Neural cell (in vitro differentiated cells): ENCODE results near the gene ALOX5. TPM values are rescaled to one million over a fixed set of nuclear protein-coding genes. Genes with fewer than 3 reads are reported as not detected.

Source experiments
- H2AFZ ChIP-seq: fragments of 200-600, 300-800 bp; sonication (generic), shearing (Covaris generic); 2 replicates; pipeline ENCODE4 v1.6.0; 2014; ENCODE audit warnings: low read depth, mild to moderate bottlenecking, antibody characterized with exemption, low read length, moderate library complexity
- H3F3A ChIP-seq: fragments of 200-600 bp; shearing (Covaris generic); 2 replicates; pipeline ENCODE4 v1.6.1; 2016; ENCODE audit warnings: mild to moderate bottlenecking, moderate library complexity, mixed read lengths, antibody characterized with exemption, low read length; ENCODE audit not compliant: insufficient read depth, poor library complexity, severe bottlenecking
- H3K27ac ChIP-seq: fragments of 200-600, 300-800 bp; sonication (generic), shearing (Covaris generic); 2 replicates; pipeline ENCODE4 v1.5.1; 2014; ENCODE audit warnings: mild to moderate bottlenecking, low read length, moderate library complexity
- H3K27me3 ChIP-seq: fragments of 300-800, 200-600 bp; sonication (generic), shearing (Covaris generic); 2 replicates; pipeline ENCODE4 v1.6.0; 2014; ENCODE audit warnings: mild to moderate bottlenecking, low read depth, low read length, moderate library complexity; ENCODE audit not compliant: insufficient read depth
- H3K36me3 ChIP-seq: fragments of 300-800, 200-600 bp; sonication (generic), shearing (Covaris generic); 2 replicates; pipeline ENCODE4 v1.5.1; 2014; ENCODE audit warnings: mild to moderate bottlenecking, antibody characterized with exemption, low read length, moderate library complexity; ENCODE audit not compliant: insufficient read depth
- H3K4me2 ChIP-seq: fragments of 300-800, 200-600 bp; sonication (generic), shearing (Covaris generic); 2 replicates; pipeline ENCODE4 v1.6.0; 2014; ENCODE audit warnings: mild to moderate bottlenecking, low read length
- H3K4me3 ChIP-seq: fragments of 300-800, 200-600 bp; sonication (generic), shearing (Covaris generic); 2 replicates; pipeline ENCODE4 v1.5.1; 2014; ENCODE audit warnings: mild to moderate bottlenecking, low read length, moderate library complexity
- H3K79me2 ChIP-seq: fragments of 200-600 bp; shearing (Covaris generic); replicated peaks from 2 replicates; pipeline ENCODE4 v1.6.0; 2014; ENCODE audit warnings: mild to moderate bottlenecking, low read length, moderate library complexity; ENCODE audit not compliant: insufficient read depth
- H3K9ac ChIP-seq: fragments of 300-800, 200-600 bp; sonication (generic), shearing (Covaris generic); 2 replicates; pipeline ENCODE4 v1.6.1; 2016; ENCODE audit warnings: mild to moderate bottlenecking, low read length, mixed read lengths
- H3K9me2 ChIP-seq: fragments of 200-600 bp; shearing (Covaris generic); 2 replicates; pipeline ENCODE4 v1.6.1; 2016; ENCODE audit warnings: mild to moderate bottlenecking, low read length, mixed read lengths; ENCODE audit not compliant: insufficient read depth
- H3K9me3 ChIP-seq: fragments of 200-600, 300-800 bp; sonication (generic), shearing (Covaris generic); 2 replicates; pipeline ENCODE4 v1.6.1; 2016; ENCODE audit warnings: mild to moderate bottlenecking, mixed run types, low read length, moderate library complexity, mixed read lengths
- H4K20me1 ChIP-seq: fragments of 200-600 bp; shearing (Covaris generic); 2 replicates; pipeline ENCODE4 v1.6.1; 2016; ENCODE audit warnings: mild to moderate bottlenecking, mixed run types; ENCODE audit not compliant: insufficient read depth
- EP300 ChIP-seq: fragments of 450-650 bp; conservative IDR thresholded peaks from 2 replicates; pipeline ENCODE4 v1.6.1; 2014; ENCODE audit warnings: antibody characterized with exemption, mild to moderate bottlenecking, moderate library complexity; ENCODE audit not compliant: poor library complexity, severe bottlenecking
- EZH2 ChIP-seq: fragments of 200-600, 300-800 bp; shearing (Covaris generic), sonication (generic); IDR thresholded peaks from 2 replicates; pipeline ENCODE4 v1.6.1; 2014; ENCODE audit warnings: antibody characterized with exemption, low read length, borderline replicate concordance, mild to moderate bottlenecking; ENCODE audit not compliant: insufficient read depth, poor library complexity, severe bottlenecking
- MXI1 ChIP-seq: fragments of 450-650 bp; conservative IDR thresholded peaks from 2 replicates; pipeline ENCODE4 v1.6.1; 2014; ENCODE audit warnings: antibody characterized with exemption, mild to moderate bottlenecking; ENCODE audit not compliant: poor library complexity, severe bottlenecking
- POLR2AphosphoS5 ChIP-seq: IDR thresholded peaks from 2 replicates; pipeline ENCODE4 v1.6.1; 2012
- RAD21 ChIP-seq: fragments of 450-650 bp; conservative IDR thresholded peaks from 2 replicates; pipeline ENCODE4 v1.6.1; 2014; ENCODE audit warnings: antibody characterized with exemption, mild to moderate bottlenecking, moderate library complexity
- SMC3 ChIP-seq: fragments of 450-650 bp; conservative IDR thresholded peaks from 2 replicates; pipeline ENCODE4 v1.6.1; 2014; ENCODE audit warnings: antibody characterized with exemption, mild to moderate bottlenecking, moderate library complexity; ENCODE audit not compliant: poor library complexity
- TAF1 ChIP-seq: IDR thresholded peaks from 2 replicates; pipeline ENCODE4 v1.6.1; 2012; ENCODE audit warnings: low read depth
- polyA plus RNA-seq: library from polyadenylated mRNA; depleted of rRNA; stranded (reverse); fragments of >200 nt; gene quantifications from 2 replicates; pipeline ENCODE4 v1.2.3, GENCODE V29; 2014
- TF ChIP-seq, protein P1 (sequence below): IDR thresholded peaks from 2 replicates; pipeline ENCODE4 v1.6.1; 2012; ENCODE audit warnings: borderline replicate concordance
- TF ChIP-seq, protein P2 (sequence below): fragments of 450-650 bp; IDR thresholded peaks from 2 replicates; pipeline ENCODE4 v1.5.1; 2014; ENCODE audit warnings: antibody characterized with exemption, mild to moderate bottlenecking, moderate library complexity; ENCODE audit not compliant: poor library complexity, severe bottlenecking

ALOX5 gene
- polyA plus RNA-seq, 1 donor from 2014 or later, result not detected

DNA sequence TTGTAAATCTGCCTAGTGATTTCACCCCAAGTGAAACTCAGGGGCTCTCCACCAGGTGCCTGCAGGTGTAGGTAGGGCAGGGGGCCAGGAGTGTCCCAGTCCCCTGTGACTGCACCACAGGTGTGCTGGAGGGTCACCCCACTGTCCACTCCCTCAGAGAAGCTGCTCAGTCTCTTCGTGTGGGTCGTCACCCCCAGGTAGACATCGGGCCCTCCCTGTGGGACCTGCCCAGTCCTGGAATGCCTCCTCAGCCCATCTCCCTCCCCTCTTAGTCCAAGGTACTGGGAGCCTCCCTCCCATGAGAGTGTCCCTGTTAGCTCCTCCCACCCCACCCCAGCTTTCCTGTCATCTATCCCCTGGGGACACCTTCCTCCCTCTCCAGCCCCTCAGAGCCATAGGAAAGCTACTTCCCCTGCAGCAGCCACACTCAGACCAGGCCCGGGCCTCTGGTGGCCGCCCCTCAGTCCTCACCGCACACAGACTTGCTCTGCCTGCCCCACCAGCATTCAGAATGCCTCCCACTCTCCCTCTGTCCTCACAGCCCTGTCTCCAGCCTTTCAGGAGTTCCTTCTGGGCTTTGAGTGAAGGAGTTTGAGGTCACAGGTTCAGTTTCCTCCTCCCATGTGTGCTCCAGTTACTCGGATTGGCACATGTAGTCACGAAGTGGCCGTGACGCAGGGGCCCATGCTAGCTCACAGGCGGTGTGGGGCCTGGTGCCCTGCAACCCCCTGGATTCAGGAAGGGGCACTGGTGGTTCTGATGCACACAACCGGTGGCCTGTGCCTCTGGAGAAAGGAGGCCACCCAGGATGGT lies 5.1 kb downstream of the ALOX5 start:
- Histone ChIP-seq H3K36me3 (no peaks in the 10 kb centered on the region), H3K27ac (no peak overlapping the region), H3F3A (no peaks in the 10 kb centered on the region), H3K9me2 (no peaks in the 10 kb centered on the region), H3K9me3 (no peaks in the 10 kb centered on the region), H4K20me1 (no peaks in the 10 kb centered on the region), H2AFZ (no peak overlapping the region), H3K4me2 (no peak overlapping the region), H3K9ac (no peak overlapping the region), H3K4me3 (no peak overlapping the region), H3K79me2 (no peaks in the 10 kb centered on the region), H3K27me3 (peaks cover 19% of the 10 kb centered on the region)
- TF ChIP-seq POLR2AphosphoS5 (no peak), RAD21 (no peak), SMC3 (no peak), TAF1 (no peak), EP300 (no peak), EZH2 (no peak), MXI1 (no peak)
- TF ChIP-seq, protein P1, sequence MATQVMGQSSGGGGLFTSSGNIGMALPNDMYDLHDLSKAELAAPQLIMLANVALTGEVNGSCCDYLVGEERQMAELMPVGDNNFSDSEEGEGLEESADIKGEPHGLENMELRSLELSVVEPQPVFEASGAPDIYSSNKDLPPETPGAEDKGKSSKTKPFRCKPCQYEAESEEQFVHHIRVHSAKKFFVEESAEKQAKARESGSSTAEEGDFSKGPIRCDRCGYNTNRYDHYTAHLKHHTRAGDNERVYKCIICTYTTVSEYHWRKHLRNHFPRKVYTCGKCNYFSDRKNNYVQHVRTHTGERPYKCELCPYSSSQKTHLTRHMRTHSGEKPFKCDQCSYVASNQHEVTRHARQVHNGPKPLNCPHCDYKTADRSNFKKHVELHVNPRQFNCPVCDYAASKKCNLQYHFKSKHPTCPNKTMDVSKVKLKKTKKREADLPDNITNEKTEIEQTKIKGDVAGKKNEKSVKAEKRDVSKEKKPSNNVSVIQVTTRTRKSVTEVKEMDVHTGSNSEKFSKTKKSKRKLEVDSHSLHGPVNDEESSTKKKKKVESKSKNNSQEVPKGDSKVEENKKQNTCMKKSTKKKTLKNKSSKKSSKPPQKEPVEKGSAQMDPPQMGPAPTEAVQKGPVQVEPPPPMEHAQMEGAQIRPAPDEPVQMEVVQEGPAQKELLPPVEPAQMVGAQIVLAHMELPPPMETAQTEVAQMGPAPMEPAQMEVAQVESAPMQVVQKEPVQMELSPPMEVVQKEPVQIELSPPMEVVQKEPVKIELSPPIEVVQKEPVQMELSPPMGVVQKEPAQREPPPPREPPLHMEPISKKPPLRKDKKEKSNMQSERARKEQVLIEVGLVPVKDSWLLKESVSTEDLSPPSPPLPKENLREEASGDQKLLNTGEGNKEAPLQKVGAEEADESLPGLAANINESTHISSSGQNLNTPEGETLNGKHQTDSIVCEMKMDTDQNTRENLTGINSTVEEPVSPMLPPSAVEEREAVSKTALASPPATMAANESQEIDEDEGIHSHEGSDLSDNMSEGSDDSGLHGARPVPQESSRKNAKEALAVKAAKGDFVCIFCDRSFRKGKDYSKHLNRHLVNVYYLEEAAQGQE, result no peak
- TF ChIP-seq, protein P2, sequence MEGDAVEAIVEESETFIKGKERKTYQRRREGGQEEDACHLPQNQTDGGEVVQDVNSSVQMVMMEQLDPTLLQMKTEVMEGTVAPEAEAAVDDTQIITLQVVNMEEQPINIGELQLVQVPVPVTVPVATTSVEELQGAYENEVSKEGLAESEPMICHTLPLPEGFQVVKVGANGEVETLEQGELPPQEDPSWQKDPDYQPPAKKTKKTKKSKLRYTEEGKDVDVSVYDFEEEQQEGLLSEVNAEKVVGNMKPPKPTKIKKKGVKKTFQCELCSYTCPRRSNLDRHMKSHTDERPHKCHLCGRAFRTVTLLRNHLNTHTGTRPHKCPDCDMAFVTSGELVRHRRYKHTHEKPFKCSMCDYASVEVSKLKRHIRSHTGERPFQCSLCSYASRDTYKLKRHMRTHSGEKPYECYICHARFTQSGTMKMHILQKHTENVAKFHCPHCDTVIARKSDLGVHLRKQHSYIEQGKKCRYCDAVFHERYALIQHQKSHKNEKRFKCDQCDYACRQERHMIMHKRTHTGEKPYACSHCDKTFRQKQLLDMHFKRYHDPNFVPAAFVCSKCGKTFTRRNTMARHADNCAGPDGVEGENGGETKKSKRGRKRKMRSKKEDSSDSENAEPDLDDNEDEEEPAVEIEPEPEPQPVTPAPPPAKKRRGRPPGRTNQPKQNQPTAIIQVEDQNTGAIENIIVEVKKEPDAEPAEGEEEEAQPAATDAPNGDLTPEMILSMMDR, result no peak

DNA sequence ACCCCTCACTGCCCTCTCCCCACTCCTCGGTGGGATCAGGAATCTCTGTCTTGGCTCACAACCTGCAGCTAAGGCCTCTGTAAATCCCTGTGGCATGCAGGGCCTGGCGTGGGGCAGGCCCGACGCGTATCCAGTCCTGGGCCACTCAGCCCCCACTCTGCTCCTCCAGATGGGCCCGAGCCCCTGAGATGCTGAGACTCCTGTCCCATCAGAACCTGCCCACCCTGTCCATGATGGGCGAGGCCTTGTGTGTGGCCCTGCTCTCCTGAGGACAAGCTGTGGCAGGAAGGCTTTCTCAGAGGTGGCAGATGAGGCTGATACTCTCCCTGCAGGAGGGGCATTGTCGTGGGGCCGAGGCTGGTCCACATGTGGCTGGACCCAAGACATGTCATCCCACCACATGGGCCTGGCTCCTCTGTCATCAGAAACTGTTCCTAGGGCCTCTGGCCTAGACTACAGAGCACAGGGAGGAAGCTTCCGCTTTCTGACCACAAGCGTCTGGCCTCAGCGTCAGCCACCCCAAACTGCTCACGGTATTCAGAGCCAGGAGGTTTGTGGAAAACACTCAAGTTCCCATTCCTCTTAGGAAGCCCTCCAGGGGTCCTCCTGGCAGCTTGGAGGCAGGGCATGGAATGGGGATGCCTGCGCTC lies 6.0 kb downstream of the ALOX5 start:
- H3K36me3 ChIP-seq, result no peaks in the 10 kb centered on the region
- no peaks in the 10 kb centered on the region for H3K9me3 ChIP-seq
- H3K4me2 ChIP-seq, result no peak overlapping the region
- H4K20me1 ChIP-seq, result no peaks in the 10 kb centered on the region
- H3K27me3 ChIP-seq, result peaks cover 10% of the 10 kb centered on the region
- TF ChIP-seq, protein P1, result no peak
- TF ChIP-seq TAF1, result no peak
- TF ChIP-seq, protein P2, result no peak
- no peaks in the 10 kb centered on the region for H3K9me2 ChIP-seq
- H3K9ac ChIP-seq, result no peak overlapping the region
- H3K27ac ChIP-seq, result no peak overlapping the region
- H3F3A ChIP-seq, result no peaks in the 10 kb centered on the region
- no peak overlapping the region for H3K4me3 ChIP-seq
- H3K79me2 ChIP-seq, result no peaks in the 10 kb centered on the region
- H2AFZ ChIP-seq, result no peak overlapping the region
